Neural crest cell (in vitro differentiated cells): ENCODE measurements around the gene KPNA3. TPM values are rescaled to one million over a fixed set of nuclear protein-coding genes. Genes with fewer than 3 reads are reported as not detected.
"Not testable (repeated sequence)": the region's sequence is repeated elsewhere in the genome, so short reads cannot be mapped to it uniquely, and the experiment has no call there.

ENCODE experiments used
- DNase-seq: peaks from one replicate; pipeline ENCODE4 v3.0.0; 2021; ENCODE audit warnings: low read depth, mixed read lengths, low spot score
- H3K27ac Mint-ChIP-seq: one replicate; pipeline ENCODE4 v1.8.0; 2021; ENCODE audit warnings: mild to moderate bottlenecking, mixed read lengths; ENCODE audit not compliant: unreplicated experiment
- H3K27me3 Mint-ChIP-seq: 2 replicates; pipeline ENCODE4 v1.8.0; 2021; ENCODE audit warnings: low read depth, mild to moderate bottlenecking, mixed read lengths
- H3K36me3 Mint-ChIP-seq: 2 replicates; pipeline ENCODE4 v1.8.0; 2021; ENCODE audit warnings: low read depth, mild to moderate bottlenecking, mixed read lengths
- H3K4me1 Mint-ChIP-seq: 2 replicates; pipeline ENCODE4 v1.8.0; 2021; ENCODE audit warnings: mixed read lengths
- H3K4me3 Mint-ChIP-seq: one replicate; pipeline ENCODE4 v1.8.0; 2021; ENCODE audit warnings: mild to moderate bottlenecking, mixed read lengths
- H3K9me3 Mint-ChIP-seq: 2 replicates; pipeline ENCODE4 v1.8.0; 2021; ENCODE audit warnings: mixed read lengths
- CTCF ChIP-seq: fragments of 200-600 bp; sonication (generic); conservative IDR thresholded peaks from 2 replicates; pipeline ENCODE4 v1.5.0; 2021; ENCODE audit warnings: antibody characterized with exemption, mild to moderate bottlenecking
- total RNA-seq: library from RNA; stranded (reverse); gene quantifications from 2 replicates; pipeline ENCODE4 v1.2.1, GENCODE V29; 2021

Gene KPNA3
- total RNA-seq, 1 donor from 2014 or later: 53.7 TPM

- Mint-ChIP-seq H3K27me3 (no peaks in the 10 kb centered on the region), H3K27ac (no peak overlapping the region), H3K4me3 (no peak overlapping the region), H3K4me1 (peaks cover 18% of the 10 kb centered on the region), H3K36me3 (no peaks in the 10 kb centered on the region), H3K9me3 (no peaks in the 10 kb centered on the region)
- DNase-seq: no peak
- no peak for TF ChIP-seq CTCF
Measured at GRCh38 chr13:49779721-49780120, 12.8 kb downstream of the KPNA3 start.

- no peak for DNase-seq
- TF ChIP-seq CTCF: no peak
- Mint-ChIP-seq H3K27ac (no peak overlapping the region), H3K36me3 (no peaks in the 10 kb centered on the region), H3K4me1 (peaks cover 8% of the 10 kb centered on the region), H3K4me3 (no peak overlapping the region), H3K9me3 (no peaks in the 10 kb centered on the region), H3K27me3 (no peaks in the 10 kb centered on the region)
Measured at GRCh38 chr13:49777746-49778614, 14.5 kb downstream of the KPNA3 start.

- Mint-ChIP-seq H3K27me3 (no peaks in the 10 kb centered on the region), H3K36me3 (peaks cover 4% of the 10 kb centered on the region), H3K4me1 (peaks cover 8% of the 10 kb centered on the region), H3K9me3 (no peaks in the 10 kb centered on the region), H3K4me3 (no peak overlapping the region), H3K27ac (no peak overlapping the region)
- no peak for TF ChIP-seq CTCF
- DNase-seq: no peak
Measured at GRCh38 chr13:49776871-49777270, 15.6 kb downstream of the KPNA3 start.

GRCh38 chr13:49774376-49775005 lies 18.0 kb downstream of the KPNA3 start:
- TF ChIP-seq CTCF: no peak
- H3K36me3 Mint-ChIP-seq: peaks cover 4% of the 10 kb centered on the region
- no peak overlapping the region for H3K27ac Mint-ChIP-seq
- no peak for DNase-seq
- peaks cover 3% of the 10 kb centered on the region for H3K4me1 Mint-ChIP-seq
- H3K4me3 Mint-ChIP-seq: no peak overlapping the region
- no peaks in the 10 kb centered on the region for H3K9me3 Mint-ChIP-seq
- no peaks in the 10 kb centered on the region for H3K27me3 Mint-ChIP-seq

GRCh38 chr13:49772828-49773227 lies 19.7 kb downstream of the KPNA3 start:
- Mint-ChIP-seq H3K4me3 (no peak overlapping the region), H3K9me3 (no peaks in the 10 kb centered on the region), H3K36me3 (peaks cover 4% of the 10 kb centered on the region), H3K27me3 (no peaks in the 10 kb centered on the region), H3K4me1 (no peaks in the 10 kb centered on the region), H3K27ac (no peak overlapping the region)
- no peak for TF ChIP-seq CTCF
- DNase-seq: no peak

GRCh38 chr13:49761811-49762210 lies 30.7 kb downstream of the KPNA3 start:
- not testable (repeated sequence) for DNase-seq, H3K27me3 Mint-ChIP-seq, H3K4me3 Mint-ChIP-seq, H3K27ac Mint-ChIP-seq
- peaks cover 16% of the 10 kb centered on the region for H3K4me1 Mint-ChIP-seq
- peaks cover 54% of the 10 kb centered on the region for H3K36me3 Mint-ChIP-seq
- H3K9me3 Mint-ChIP-seq: peaks cover 15% of the 10 kb centered on the region
